ENCODE measurements around the gene RHO. TPM values are rescaled to one million over a fixed set of nuclear protein-coding genes. Genes with fewer than 3 reads are reported as not detected.

Gene RHO
- total RNA-seq, 1 experiment from 2014 or later: not detected

DNA sequence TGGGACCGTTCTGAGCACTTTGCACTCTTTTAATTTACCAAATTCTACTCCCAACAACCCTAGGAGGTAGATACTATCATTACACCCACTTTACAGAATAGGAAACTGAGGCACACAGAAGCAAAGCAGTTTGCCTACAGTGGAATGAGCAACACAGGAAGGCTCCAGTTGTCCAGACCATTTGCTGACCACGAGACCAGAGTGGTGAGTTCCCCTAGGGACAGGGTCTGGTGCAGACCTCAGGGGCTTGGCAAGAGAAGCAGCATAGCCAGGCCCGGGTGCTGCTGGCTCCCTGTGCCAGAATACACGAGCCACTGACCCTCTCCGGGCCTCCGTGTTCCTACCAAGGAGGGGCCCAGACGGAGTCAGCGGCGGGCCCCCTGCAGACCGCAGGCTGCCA, 51.6 kb downstream of the RHO start:
- Mint-ChIP-seq H3K9me3 (ENCODE audit: unreplicated experiment) (no peaks in the 10 kb centered on the region), H3K27me3 (ENCODE audit: insufficient read depth, unreplicated experiment) (no peaks in the 10 kb centered on the region), H3K36me3 (ENCODE audit: insufficient read depth, unreplicated experiment) (no peaks in the 10 kb centered on the region), H3K4me1 (ENCODE audit: low read depth, unreplicated experiment) (no peaks in the 10 kb centered on the region), H3K4me3 (ENCODE audit: unreplicated experiment) (no peak overlapping the region), H3K27ac (ENCODE audit: unreplicated experiment) (no peak overlapping the region)
- Histone ChIP-seq H3K4me1 (no peaks in the 10 kb centered on the region), H3K27me3 (replicated peaks; ENCODE audit: control insufficient read depth, insufficient read depth, low read length) (no peaks in the 10 kb centered on the region), H3K4me3 (ENCODE audit: low read depth, low read length) (no peak overlapping the region), H3K9me3 (no peaks in the 10 kb centered on the region), H3K36me3 (ENCODE audit: control insufficient read depth, insufficient read depth, low read length) (no peaks in the 10 kb centered on the region)
- POLR2A ChIA-PET: no interaction called here
- no peak for DNase-seq
- CTCF ChIA-PET: no interaction called here
- no TSS peak for BruUV-seq (replicated peaks)
- intact Hi-C loops (cut with micrococcal nuclease; ENCODE audit: unreplicated experiment): no loop called here
- TF ChIP-seq, protein P1, sequence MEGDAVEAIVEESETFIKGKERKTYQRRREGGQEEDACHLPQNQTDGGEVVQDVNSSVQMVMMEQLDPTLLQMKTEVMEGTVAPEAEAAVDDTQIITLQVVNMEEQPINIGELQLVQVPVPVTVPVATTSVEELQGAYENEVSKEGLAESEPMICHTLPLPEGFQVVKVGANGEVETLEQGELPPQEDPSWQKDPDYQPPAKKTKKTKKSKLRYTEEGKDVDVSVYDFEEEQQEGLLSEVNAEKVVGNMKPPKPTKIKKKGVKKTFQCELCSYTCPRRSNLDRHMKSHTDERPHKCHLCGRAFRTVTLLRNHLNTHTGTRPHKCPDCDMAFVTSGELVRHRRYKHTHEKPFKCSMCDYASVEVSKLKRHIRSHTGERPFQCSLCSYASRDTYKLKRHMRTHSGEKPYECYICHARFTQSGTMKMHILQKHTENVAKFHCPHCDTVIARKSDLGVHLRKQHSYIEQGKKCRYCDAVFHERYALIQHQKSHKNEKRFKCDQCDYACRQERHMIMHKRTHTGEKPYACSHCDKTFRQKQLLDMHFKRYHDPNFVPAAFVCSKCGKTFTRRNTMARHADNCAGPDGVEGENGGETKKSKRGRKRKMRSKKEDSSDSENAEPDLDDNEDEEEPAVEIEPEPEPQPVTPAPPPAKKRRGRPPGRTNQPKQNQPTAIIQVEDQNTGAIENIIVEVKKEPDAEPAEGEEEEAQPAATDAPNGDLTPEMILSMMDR (IDR thresholded peaks at IDR 0.05; ENCODE audit: insufficient read depth in 1 of 2, low read depth in 1 of 2, low read length in 1 of 2, severe bottlenecking in 1 of 2, unreplicated experiment in 1 of 2): no peak

- Mint-ChIP-seq H3K27me3 (ENCODE audit: insufficient read depth, unreplicated experiment) (no peaks in the 10 kb centered on the region), H3K4me3 (ENCODE audit: unreplicated experiment) (no peak overlapping the region), H3K36me3 (ENCODE audit: insufficient read depth, unreplicated experiment) (no peaks in the 10 kb centered on the region), H3K27ac (ENCODE audit: unreplicated experiment) (no peak overlapping the region), H3K9me3 (ENCODE audit: unreplicated experiment) (no peaks in the 10 kb centered on the region), H3K4me1 (ENCODE audit: low read depth, unreplicated experiment) (no peaks in the 10 kb centered on the region)
- BruUV-seq (replicated peaks): no TSS peak
- TF ChIP-seq, protein P1 (IDR thresholded peaks at IDR 0.05; ENCODE audit: insufficient read depth in 1 of 2, low read depth in 1 of 2, low read length in 1 of 2, severe bottlenecking in 1 of 2, unreplicated experiment in 1 of 2): no peak
- no peaks in the 10 kb centered on the region for H3K36me3 ChIP-seq (ENCODE audit: control insufficient read depth, insufficient read depth, low read length)
- POLR2A ChIA-PET: no interaction called here
- H3K9me3 ChIP-seq: no peaks in the 10 kb centered on the region
- no peaks in the 10 kb centered on the region for H3K27me3 ChIP-seq (replicated peaks; ENCODE audit: control insufficient read depth, insufficient read depth, low read length)
- no peak overlapping the region for H3K4me3 ChIP-seq (ENCODE audit: low read depth, low read length)
- intact Hi-C loops (cut with micrococcal nuclease; ENCODE audit: unreplicated experiment): no loop called here
- DNase-seq: no peak
- CTCF ChIA-PET: no interaction called here
- H3K4me1 ChIP-seq: no peaks in the 10 kb centered on the region
These were observed 53.2 kb downstream of the RHO start for GRCh38 chr3:129581623-129582022.

DNA sequence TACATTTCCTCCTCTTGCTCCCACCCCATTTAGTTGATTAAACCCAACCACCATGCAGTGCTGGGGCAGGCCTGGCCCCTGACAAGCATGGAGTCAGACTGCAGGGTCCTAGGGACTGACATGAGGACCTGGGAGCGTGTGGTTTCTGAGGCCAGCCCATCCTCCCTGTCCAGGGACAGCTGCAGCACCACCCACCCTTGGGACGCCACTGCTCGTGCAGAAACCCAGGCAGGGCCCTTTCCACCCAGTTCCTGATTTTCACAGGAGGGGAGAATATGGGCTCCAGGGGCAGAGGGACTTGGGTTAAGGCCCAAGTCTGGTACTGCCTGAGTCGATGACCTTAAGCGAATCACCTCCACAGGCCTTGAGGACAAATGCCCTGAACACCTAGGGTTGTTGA, 54.4 kb downstream of the RHO start:
- H3K4me1 Mint-ChIP-seq (ENCODE audit: low read depth, unreplicated experiment): no peaks in the 10 kb centered on the region
- no peaks in the 10 kb centered on the region for H3K36me3 Mint-ChIP-seq (ENCODE audit: insufficient read depth, unreplicated experiment)
- no peak overlapping the region for H3K27ac Mint-ChIP-seq (ENCODE audit: unreplicated experiment)
- no peaks in the 10 kb centered on the region for H3K9me3 Mint-ChIP-seq (ENCODE audit: unreplicated experiment)
- Histone ChIP-seq H3K9me3 (no peaks in the 10 kb centered on the region), H3K4me3 (ENCODE audit: low read depth, low read length) (no peak overlapping the region), H3K4me1 (no peaks in the 10 kb centered on the region), H3K36me3 (ENCODE audit: control insufficient read depth, insufficient read depth, low read length) (no peaks in the 10 kb centered on the region), H3K27me3 (replicated peaks; ENCODE audit: control insufficient read depth, insufficient read depth, low read length) (no peaks in the 10 kb centered on the region)
- CTCF ChIA-PET: no interaction called here
- no peaks in the 10 kb centered on the region for H3K27me3 Mint-ChIP-seq (ENCODE audit: insufficient read depth, unreplicated experiment)
- POLR2A ChIA-PET: no interaction called here
- TF ChIP-seq, protein P1 (IDR thresholded peaks at IDR 0.05; ENCODE audit: insufficient read depth in 1 of 2, low read depth in 1 of 2, low read length in 1 of 2, severe bottlenecking in 1 of 2, unreplicated experiment in 1 of 2): no peak
- no TSS peak for BruUV-seq (replicated peaks)
- no peak for DNase-seq
- intact Hi-C loops (cut with micrococcal nuclease; ENCODE audit: unreplicated experiment): no loop called here
- no peak overlapping the region for H3K4me3 Mint-ChIP-seq (ENCODE audit: unreplicated experiment)

Measured in Caco-2 (cell line).